ENCODE results near the gene HOXB7. TPM values are rescaled to one million over a fixed set of nuclear protein-coding genes. Genes with fewer than 3 reads are reported as not detected.
A peak's percentile ranks its signal among the peaks of the same experiment; 100 is the strongest.

The HOXB7 gene
- total RNA-seq, 1 experiment from 2014 or later, result not detected

- no peak overlapping the region for H3K27ac ChIP-seq (ENCODE audit: insufficient read length, low read depth, low read length)
- no peak overlapping the region for H2BK12ac ChIP-seq (ENCODE audit: insufficient read length, low read depth, low read length)
- no CpG with 5 or more reads among the region's 15 CpGs for WGBS (ENCODE audit: extremely low coverage, insufficient read length, low lambda C conversion rate)
- peaks cover 9 to 27% of the 10 kb centered on the region in 2 experiments for H3K9me3 Mint-ChIP-seq
- TF ChIP-seq, protein P1, sequence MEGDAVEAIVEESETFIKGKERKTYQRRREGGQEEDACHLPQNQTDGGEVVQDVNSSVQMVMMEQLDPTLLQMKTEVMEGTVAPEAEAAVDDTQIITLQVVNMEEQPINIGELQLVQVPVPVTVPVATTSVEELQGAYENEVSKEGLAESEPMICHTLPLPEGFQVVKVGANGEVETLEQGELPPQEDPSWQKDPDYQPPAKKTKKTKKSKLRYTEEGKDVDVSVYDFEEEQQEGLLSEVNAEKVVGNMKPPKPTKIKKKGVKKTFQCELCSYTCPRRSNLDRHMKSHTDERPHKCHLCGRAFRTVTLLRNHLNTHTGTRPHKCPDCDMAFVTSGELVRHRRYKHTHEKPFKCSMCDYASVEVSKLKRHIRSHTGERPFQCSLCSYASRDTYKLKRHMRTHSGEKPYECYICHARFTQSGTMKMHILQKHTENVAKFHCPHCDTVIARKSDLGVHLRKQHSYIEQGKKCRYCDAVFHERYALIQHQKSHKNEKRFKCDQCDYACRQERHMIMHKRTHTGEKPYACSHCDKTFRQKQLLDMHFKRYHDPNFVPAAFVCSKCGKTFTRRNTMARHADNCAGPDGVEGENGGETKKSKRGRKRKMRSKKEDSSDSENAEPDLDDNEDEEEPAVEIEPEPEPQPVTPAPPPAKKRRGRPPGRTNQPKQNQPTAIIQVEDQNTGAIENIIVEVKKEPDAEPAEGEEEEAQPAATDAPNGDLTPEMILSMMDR (conservative IDR thresholded peaks at IDR 0.05), result no peak
- H3K79me2 ChIP-seq (ENCODE audit: insufficient read depth, low read length), result no peaks in the 10 kb centered on the region
- H3K27me3 Mint-ChIP-seq (ENCODE audit: low read depth), result peaks cover 100% of the 10 kb centered on the region
- no peak overlapping the region for H2BK20ac ChIP-seq (ENCODE audit: low read depth, low read length, poor library complexity, severe bottlenecking)
- no peaks in the 10 kb centered on the region for H3K4me1 ChIP-seq (ENCODE audit: insufficient read depth, low read length)
- no peak overlapping the region for H2AK5ac ChIP-seq (ENCODE audit: insufficient read length, low read length)
- no peak overlapping the region for H3K4ac ChIP-seq (ENCODE audit: low read depth, low read length)
- no peaks in the 10 kb centered on the region for H4K20me1 ChIP-seq (ENCODE audit: control insufficient read depth, insufficient read depth, insufficient read length)
- DNase-seq, result no peak
- peaks cover 5% of the 10 kb centered on the region for H3K23me2 ChIP-seq (ENCODE audit: insufficient read length, low read depth, low read length, poor library complexity, severe bottlenecking)
- H3K18ac ChIP-seq (ENCODE audit: insufficient read length, low read depth, low read length), result no peak overlapping the region
- no peak overlapping the region for H2BK5ac ChIP-seq (ENCODE audit: insufficient read length, low read length)
- H3K36me3 Mint-ChIP-seq (ENCODE audit: insufficient read depth in 1 of 3, low read depth in 3 of 3), result no peaks in the 10 kb centered on the region; a peak in 1 of 7 replicates
- H3K4me2 ChIP-seq (ENCODE audit: insufficient read depth, insufficient read length, low read length), result no peak overlapping the region
- no peak overlapping the region for H3T11ph ChIP-seq (ENCODE audit: low read length)
- no peak overlapping the region for H3K14ac ChIP-seq (ENCODE audit: insufficient read depth, low read length)
- no peak overlapping the region for H2AFZ ChIP-seq (ENCODE audit: low read length)
- no peak overlapping the region for H3K56ac ChIP-seq (ENCODE audit: insufficient read length, low read depth, low read length)
- H2BK15ac ChIP-seq (ENCODE audit: low read depth, low read length), result no peak overlapping the region
- peak overlapping the region in 1 of 2 experiments; percentile 3; a peak in 1 of 5 replicates for H3K4me3 Mint-ChIP-seq
- H3K79me1 ChIP-seq (ENCODE audit: insufficient read depth, low read depth, low read length, poor library complexity, severe bottlenecking), result no peaks in the 10 kb centered on the region
- no peak overlapping the region for H3K27ac Mint-ChIP-seq
- no peak overlapping the region for H2BK120ac ChIP-seq (ENCODE audit: low read depth, low read length, poor library complexity, severe bottlenecking)
- H3K4me1 Mint-ChIP-seq, result peaks cover 12 to 26% of the 10 kb centered on the region in 2 experiments
- H4K5ac ChIP-seq (ENCODE audit: insufficient read length, low read depth, low read length), result no peak overlapping the region
- H3K9ac ChIP-seq (ENCODE audit: extremely low read depth, insufficient read length, low read length), result no peak overlapping the region
- no peak overlapping the region for H3K23ac ChIP-seq (ENCODE audit: insufficient read length, low read depth, low read length)
- no peak overlapping the region for H4K91ac ChIP-seq (ENCODE audit: insufficient read length, low read depth, low read length)
- H4K8ac ChIP-seq (replicated peaks; ENCODE audit: insufficient read length, low read depth, low read length), result no peak overlapping the region
- H3K9me3 ChIP-seq (ENCODE audit: control insufficient read depth, low read depth, low read length), result no peaks in the 10 kb centered on the region
- peaks cover 95% of the 10 kb centered on the region for H3K27me3 ChIP-seq (ENCODE audit: insufficient read depth, low read length)
Observed at GRCh38 chr17:48612456-48612853, 1.6 kb upstream of the HOXB7 start.

Measured in H9 (cell line).